HEK293T (cell line): ENCODE results near the gene AAK1.

Experiments
- BHLHE40 ChIP-seq: fragments of 450-650 bp; IDR thresholded peaks from 2 replicates; pipeline ENCODE4 v1.6.1; 2016; ENCODE audit warnings: mild to moderate bottlenecking, moderate library complexity, borderline replicate concordance
- FOXM1 ChIP-seq: fragments of 450-650 bp; IDR thresholded peaks from 2 replicates; pipeline ENCODE4 v1.6.1; 2017; ENCODE audit warnings: mild to moderate bottlenecking, borderline replicate concordance
- HDGF ChIP-seq: fragments of 450-650 bp; IDR thresholded peaks from 2 replicates; pipeline ENCODE4 v1.6.1; 2017; ENCODE audit warnings: antibody characterized with exemption, borderline replicate concordance
- L3MBTL2 ChIP-seq: fragments of 450-650 bp; conservative IDR thresholded peaks from 2 replicates; pipeline ENCODE4 v1.6.1; 2016; ENCODE audit warnings: mild to moderate bottlenecking
- LEF1 ChIP-seq: fragments of 450-650 bp; IDR thresholded peaks from 2 replicates; pipeline ENCODE4 v1.6.1; 2017; ENCODE audit warnings: mild to moderate bottlenecking, borderline replicate concordance
- NFRKB ChIP-seq: fragments of 450-650 bp; IDR thresholded peaks from 2 replicates; pipeline ENCODE4 v1.6.1; 2016; ENCODE audit warnings: mild to moderate bottlenecking, moderate library complexity
- SUZ12 ChIP-seq: fragments of 450-650 bp; IDR thresholded peaks from 2 replicates; pipeline ENCODE4 v1.6.1; 2016; ENCODE audit warnings: mild to moderate bottlenecking
- TARDBP ChIP-seq: fragments of 450-650 bp; IDR thresholded peaks from 2 replicates; pipeline ENCODE4 v1.6.1; 2016
- ZNF384 ChIP-seq: fragments of 450-650 bp; IDR thresholded peaks from 2 replicates; pipeline ENCODE4 v1.6.1; 2016
- TF ChIP-seq, protein P1 (sequence below): fragments of 450-650 bp; IDR thresholded peaks from 2 replicates; pipeline ENCODE4 v1.6.1; 2016

- no peak for TF ChIP-seq HDGF
- TF ChIP-seq, protein P1, sequence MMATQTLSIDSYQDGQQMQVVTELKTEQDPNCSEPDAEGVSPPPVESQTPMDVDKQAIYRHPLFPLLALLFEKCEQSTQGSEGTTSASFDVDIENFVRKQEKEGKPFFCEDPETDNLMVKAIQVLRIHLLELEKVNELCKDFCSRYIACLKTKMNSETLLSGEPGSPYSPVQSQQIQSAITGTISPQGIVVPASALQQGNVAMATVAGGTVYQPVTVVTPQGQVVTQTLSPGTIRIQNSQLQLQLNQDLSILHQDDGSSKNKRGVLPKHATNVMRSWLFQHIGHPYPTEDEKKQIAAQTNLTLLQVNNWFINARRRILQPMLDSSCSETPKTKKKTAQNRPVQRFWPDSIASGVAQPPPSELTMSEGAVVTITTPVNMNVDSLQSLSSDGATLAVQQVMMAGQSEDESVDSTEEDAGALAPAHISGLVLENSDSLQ, result no peak
- TF ChIP-seq FOXM1, result no peak
- no peak for TF ChIP-seq LEF1
- no peak for TF ChIP-seq ZNF384
- TF ChIP-seq L3MBTL2, result no peak
- TF ChIP-seq TARDBP, result no peak
- TF ChIP-seq SUZ12, result no peak
- TF ChIP-seq BHLHE40, result no peak
- TF ChIP-seq NFRKB, result no peak
Observed at GRCh38 chr2:69509011-69509749, 134.4 kb downstream of the AAK1 start.
